GM08714 (cell line): Measurements from ENCODE around the gene A2ML1.
"Not testable (repeated sequence)": the region's sequence is repeated elsewhere in the genome, so short reads cannot be mapped to it uniquely, and the experiment has no call there.

Source experiments
- H3K4me3 ChIP-seq: fragments of 200-500 bp; sonication (Bioruptor generic); 2 replicates; pipeline ENCODE4 v1.5.1; 2014; ENCODE audit warnings: mild to moderate bottlenecking, low read length, inconsistent platforms
- ZNF274 ChIP-seq: IDR thresholded peaks from 2 replicates; pipeline ENCODE4 v1.6.1; 2012; ENCODE audit warnings: mild to moderate bottlenecking, low read depth, low read length

A2ML1 gene

DNA sequence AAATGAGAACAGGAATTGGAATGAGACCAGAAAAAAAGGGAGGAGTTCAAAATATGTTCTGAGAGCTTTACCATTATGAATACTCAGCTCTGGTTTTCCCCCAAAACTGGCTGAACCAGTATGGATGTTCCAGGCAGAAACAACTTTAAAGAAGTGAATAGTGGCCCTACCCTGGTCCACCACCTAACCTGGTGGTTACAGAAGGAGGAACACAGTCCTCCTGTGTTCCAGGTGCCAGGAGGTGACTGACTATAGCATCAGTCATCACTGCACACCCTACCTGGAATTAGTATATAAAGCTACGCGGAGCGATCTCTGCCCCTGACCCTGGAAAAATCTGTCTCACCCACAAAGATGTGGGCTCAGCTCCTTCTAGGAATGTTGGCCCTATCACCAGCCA is at the start of gene A2ML1:
Gene A2ML1 (plus strand): TSS at position 324 of the 400 bp plus-strand sequence. CDS start 31 bp downstream, at position 355.
- no peak for TF ChIP-seq ZNF274
- H3K4me3 ChIP-seq = no peak within 1 kb of the TSS

DNA sequence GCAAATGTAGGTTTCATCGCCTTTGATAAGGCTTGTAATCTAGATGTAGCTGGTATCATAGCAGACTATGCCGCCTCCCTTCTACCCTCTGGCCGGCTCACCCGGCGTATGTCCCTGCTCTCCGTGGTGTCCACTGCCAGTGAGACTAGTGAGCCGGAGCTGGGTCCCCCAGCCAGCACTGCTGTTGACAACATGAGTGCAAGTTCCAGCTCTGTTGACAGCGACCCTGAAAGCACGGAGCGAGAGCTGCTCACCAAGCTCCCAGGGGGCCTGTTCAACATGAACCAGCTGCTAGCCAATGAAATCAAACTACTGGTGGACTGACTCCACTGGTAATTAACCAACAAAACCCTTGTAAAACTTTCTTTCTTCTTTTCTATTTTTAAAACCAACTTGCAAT is 49.0 kb upstream of the A2ML1 start:
- H3K4me3 ChIP-seq = no peak overlapping the region
- no peak for TF ChIP-seq ZNF274

DNA sequence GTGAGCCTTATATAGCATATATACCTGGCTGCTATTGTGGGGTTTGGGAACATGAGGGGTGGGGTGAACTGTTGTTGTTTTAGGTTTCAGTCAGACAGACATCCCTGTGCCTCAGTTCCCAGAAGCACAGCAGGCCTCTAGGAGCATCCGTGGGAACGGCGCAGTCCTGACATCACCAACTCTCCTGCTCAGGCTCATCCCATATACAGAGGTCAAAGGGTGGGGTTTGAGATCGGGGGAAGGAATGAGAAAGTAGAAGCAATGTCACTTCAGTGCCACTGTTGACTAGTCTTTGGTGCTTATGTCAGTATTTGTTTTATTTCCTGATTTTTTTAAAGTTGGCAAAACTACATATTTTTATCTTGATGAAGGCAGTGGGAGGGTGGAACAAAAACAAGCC is 43.1 kb upstream of the A2ML1 start:
- no peak for TF ChIP-seq ZNF274
- no peak overlapping the region for H3K4me3 ChIP-seq

DNA sequence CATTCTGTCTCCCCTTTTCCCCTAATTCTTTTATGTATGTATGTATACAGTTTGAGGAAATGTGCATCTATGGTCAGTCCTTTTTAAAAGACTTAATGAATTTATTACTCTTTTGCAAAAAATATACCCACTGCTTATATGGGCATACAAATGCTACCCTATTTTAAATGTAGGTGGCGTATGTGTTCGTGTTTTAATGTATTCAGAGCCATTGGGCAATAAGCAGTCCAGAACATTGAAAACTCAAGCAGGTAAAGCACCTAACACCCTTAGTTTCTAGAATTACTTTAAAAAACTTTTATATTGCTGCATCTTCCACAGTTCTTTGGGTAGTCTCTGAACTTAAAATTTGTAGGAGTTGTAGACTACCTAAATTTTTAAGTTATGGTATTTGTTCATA is 42.6 kb upstream of the A2ML1 start:
- H3K4me3 ChIP-seq = no peak overlapping the region
- TF ChIP-seq ZNF274 = no peak

DNA sequence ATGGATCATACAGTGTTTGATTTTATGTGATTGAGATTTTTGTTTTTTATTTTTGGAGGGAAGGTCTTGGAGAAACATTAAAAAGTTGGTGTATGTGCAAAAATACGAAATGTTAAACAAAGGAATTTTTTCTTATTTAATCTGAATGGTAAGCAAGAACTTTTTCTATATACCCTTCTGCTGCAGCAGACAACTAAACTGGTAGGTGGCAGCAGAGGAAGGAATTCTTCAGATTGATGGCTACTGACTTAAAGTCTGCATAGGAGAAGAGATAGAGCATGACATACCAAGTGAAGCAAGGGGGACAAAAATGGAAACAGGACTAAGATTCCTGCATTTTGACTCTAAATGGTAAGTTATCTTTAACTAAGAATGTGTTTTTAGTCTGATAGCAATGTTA is 42.0 kb upstream of the A2ML1 start:
- TF ChIP-seq ZNF274 = no peak
- H3K4me3 ChIP-seq = no peak overlapping the region

DNA sequence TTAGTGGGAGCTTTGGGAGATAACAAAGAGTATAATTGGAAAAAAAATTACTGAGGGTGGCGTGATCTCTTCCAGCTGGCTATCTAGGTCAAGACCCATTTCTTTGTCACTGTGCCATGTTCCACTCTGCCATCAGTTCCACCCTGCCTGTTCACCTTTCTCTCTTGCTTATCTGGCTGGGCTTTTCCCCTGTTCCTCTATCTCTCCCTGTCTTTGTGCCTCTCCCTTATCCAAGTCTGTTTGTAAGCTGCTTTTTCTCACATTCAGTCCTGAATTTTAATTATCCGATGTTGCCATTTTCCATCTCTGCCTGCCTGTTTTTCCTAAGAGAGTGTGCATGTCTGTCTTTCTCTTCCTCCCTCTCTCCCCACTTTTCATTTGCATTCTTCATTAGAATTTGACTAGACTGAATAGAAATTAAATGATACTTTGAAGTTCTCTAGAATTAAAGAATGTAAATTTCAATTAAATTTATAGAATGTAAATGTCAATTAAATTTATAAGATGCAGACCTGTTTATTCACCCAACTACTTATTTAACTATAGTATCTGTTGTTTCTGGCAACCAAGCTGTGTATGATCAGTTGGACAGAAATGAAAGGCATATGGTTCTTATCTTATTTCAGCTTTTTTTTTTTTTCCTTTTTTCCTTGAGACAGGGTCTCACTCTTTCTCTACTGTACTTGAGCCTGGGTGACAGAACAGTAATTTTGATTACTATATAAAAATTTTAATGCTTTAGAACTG is 40.9 kb upstream of the A2ML1 start:
- TF ChIP-seq ZNF274 = no peak
- no peak overlapping the region for H3K4me3 ChIP-seq

DNA sequence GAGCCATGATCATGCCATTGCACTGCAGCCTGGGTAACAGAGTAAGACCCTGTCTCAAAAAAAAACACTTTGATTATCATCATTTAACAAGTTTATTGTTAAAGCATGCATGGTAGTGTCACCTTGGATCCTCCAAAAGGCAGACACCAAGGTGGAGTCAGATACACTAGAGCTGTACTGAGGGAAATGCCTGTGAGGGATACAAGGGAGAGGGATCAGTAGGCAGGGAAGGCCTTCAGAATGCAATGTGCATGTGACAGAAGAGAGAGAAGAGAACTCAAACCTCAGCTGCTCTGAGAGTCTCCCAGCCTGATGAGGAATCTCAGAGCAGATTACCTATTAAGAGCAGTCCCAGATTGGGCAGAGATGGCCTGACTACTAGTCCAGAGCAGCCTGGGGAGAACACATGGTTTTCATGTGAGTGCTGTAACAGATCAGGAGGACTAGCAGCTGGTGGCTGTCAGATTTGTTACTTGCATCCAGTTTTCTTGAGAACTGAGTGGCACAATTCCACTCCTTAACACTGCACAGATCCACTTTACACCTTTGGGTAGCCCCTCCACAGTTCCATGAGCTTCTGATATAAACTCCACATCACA is 38.0 kb upstream of the A2ML1 start:
- no peak for TF ChIP-seq ZNF274
- H3K4me3 ChIP-seq = no peak overlapping the region

DNA sequence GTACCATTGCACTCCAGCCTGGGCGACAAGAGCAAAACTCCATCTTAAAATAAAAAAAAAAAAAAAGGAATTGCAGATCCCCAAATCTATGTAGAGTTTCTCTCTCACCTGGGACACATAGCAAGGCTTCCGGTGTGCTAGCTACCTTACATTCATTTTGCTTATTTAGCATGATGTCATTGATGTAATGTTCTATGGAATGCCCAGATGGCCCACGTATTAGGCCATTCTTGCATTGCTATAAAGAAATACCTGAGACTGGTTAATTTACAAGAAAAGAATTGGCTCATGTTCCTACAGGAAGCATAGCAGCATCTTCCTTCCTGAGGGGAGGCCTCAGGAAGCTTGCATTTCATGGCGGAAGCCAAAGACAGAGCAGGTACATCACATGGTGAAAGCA is 36.9 kb upstream of the A2ML1 start:
- no peak overlapping the region for H3K4me3 ChIP-seq

DNA sequence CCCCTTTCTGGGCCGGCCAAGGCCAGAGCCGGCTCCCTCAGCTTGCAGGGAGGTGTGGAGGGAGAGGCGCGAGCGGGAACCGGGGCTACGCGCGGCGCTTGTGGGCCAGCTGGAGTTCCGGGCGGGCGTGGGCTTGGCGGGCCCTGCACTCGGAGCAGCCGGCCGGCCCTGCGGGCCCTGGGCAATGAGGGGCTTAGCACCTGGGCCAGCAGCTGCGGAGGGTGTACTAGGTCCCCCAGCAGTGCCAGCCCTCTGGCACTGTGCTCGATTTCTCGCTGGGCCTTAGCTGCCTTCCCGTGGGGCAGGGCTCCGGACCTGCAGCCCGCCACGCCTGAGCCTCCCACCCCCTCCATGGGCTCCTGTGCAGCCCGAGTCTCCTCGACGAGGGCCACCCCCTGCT is 35.2 kb upstream of the A2ML1 start:
- H3K4me3 ChIP-seq = not testable (repeated sequence)

More for the DNA sequence above, 36.9 kb upstream of the A2ML1 start:
- TF ChIP-seq ZNF274 = no peak

DNA sequence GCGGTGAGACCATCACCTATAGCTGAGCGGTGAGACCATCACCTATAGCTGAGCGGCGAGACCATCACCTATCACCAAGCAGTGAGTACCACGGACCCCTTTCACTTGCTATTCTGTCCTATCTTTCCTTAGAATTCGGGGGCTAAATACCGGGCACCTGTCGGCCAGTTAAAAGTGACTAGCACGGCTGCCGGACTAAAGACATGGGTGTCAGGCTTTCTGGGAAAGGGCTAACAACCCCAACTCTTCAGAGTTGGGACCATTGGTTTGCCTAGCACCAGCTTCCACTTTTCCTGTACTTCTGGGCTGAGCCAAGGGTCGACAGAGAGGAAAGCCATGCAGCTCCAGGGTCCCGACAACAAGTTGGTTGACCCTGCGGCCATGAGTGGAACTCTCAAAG is 33.7 kb upstream of the A2ML1 start:
- peak overlapping the region; percentile 58; the same call in 1 of the 2 replicates for H3K4me3 ChIP-seq

DNA sequence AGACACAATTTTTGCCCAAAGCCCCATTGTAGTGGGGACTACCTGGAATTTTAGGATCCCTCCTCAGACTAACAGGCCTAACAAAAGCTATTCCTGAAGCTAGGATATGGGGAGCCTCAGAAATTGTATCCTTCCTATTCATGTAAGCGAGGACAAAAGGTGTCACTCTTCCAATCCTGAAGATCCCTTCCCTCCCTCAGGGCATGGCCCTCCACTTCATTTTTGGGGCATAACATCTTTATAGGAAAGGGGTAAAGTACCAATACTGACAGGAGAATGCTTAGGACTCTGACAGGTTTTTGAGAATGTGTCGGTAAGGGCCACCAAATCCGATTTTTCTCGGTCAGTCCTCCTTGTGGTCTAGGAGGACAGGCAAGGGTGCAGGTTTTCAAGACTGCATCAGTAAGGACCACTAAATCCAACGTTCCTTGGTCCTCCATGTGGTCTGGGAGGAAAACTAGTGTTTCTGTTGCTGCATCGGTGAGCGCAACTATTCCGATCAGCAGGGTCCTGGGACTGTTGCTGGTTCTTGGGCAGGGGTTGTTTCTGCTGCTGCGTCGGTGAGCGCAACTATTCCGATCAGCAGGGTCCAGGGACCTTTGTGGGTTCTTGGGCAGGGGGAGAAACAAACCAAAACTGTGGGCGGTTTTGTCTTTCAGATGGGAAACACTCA is 32.9 kb upstream of the A2ML1 start:
- H3K4me3 ChIP-seq = not testable (repeated sequence)

DNA sequence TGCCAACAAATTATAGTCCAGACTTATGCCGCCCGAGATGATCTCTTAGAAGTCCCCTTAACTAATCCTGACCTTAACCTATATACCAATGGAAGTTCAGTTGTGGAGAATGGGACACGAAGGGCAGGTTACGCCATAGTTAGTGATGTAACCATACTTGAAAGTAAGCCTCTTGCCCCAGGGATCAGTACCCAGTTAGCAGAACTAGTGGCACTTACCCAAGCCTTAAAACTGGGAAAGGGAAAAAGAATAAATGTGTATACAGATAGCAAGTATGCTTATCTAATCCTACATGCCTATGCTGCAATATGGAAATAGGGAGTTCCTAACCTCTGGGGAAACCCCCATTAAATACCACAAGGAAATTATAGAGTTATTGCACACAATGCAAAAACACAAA is 29.2 kb upstream of the A2ML1 start:
- H3K4me3 ChIP-seq = not testable (repeated sequence)

DNA sequence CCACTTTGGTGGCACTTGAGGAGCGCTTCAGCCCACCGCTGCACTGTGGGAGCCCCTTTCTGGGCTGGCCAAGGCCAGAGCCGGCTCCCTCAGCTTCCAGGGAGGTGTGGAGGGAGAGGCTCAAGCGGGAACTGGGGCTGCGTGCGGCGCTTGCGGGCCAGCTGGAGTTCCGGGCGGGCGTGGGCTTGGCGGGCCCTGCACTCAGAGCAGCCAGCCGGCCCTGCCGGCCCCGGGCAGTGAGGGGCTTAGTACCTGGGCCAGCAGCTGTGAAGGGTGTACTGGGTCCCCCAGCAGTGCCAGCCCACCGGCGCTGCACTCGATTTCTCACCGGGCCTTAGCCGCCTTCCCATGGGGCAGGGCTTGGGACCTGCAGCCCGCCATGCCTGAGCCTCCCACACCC is 27.8 kb upstream of the A2ML1 start:
- not testable (repeated sequence) for H3K4me3 ChIP-seq

DNA sequence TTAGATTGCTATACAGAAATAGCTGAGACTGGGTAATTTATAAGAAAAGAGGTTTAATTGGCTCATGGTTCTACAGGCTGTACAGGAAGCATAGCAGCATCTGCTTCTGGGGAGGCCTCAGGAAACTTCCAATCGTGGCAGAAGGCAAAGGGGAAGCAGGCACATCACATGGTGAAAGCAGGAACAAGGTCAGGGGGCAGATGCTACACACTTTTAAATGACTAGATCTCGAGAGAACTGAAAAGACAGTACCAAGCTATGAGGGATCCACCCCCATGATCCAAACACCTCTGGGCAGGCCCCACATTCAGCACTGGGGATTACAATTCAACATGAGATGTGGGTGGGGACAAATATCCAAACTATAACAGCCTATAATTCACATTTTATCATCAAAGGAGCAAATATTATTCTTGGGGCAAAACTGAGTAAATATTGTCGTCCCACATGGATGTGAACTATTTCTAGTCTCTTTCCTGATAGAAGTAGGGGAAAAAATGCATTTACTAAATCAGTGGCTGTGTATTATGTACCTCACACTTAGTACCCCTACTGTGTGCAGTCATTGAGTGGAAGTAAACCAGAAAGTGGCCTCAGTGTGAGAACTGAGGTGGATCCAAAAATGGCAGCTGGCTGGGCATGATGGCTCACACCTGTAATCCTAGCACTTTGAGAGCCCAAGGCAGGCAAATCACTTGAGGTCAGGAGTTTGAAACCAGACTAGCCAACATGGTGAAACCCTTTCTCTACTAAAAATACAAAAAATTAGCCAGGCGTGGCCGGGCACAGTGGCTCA is 25.4 kb upstream of the A2ML1 start:
- no peak overlapping the region for H3K4me3 ChIP-seq
- no peak for TF ChIP-seq ZNF274

DNA sequence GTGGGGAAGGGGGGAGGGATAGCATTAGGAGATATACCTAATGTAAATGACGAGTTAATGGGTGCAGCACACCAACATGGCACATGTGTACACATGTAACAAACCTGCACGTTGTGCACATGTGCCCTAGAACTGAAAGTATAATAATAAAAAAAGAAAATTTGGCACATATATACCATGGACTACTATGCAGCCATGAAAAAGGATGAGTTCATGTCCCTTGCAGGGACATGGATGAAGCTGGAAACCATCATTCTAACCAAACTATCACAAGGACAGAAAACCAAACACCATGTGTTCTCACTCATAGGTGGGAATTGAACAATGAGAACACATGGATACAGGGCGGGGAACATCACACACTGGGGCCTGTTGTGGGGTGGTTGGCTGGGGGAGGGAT is 21.2 kb upstream of the A2ML1 start:
- not testable (repeated sequence) for H3K4me3 ChIP-seq

DNA sequence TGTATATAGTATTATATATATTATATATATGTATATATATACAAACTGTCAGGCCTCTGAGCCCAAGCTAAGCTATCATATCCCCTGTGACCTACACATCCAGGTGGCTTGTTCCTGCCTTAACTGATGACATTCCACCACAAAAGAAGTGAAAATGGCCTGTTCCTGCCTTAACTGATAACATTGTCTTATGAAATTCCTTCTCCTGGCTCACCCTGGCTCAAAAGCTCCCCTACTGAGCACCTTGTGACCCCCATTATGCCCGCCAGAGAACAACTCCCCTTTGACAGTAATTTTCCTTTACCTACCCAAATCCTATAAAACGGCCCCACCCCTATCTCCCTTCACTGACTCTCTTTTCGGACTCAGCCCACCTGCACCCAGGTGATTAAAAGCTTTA is 17.6 kb upstream of the A2ML1 start:
- H3K4me3 ChIP-seq = not testable (repeated sequence)

DNA sequence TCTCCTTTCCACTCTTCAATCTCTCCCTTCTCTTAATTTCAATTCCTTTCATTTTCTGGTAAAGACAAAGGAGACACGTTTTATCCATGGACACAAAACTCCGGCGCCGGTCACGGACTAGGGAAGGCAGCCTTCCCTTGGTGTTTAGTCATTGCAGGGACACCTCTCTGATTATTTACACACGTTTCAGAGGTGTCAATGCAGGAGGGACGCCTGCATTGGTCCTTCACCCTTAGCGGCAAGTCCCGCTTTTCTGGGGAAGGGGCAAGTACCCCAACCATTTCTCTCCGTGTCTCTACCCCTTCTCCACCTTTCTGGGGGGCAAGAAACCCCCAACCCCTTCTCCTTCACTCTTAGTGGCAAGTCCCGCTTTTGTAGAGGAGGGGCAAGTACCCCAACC is 16.9 kb upstream of the A2ML1 start:
- H3K4me3 ChIP-seq = not testable (repeated sequence)

DNA sequence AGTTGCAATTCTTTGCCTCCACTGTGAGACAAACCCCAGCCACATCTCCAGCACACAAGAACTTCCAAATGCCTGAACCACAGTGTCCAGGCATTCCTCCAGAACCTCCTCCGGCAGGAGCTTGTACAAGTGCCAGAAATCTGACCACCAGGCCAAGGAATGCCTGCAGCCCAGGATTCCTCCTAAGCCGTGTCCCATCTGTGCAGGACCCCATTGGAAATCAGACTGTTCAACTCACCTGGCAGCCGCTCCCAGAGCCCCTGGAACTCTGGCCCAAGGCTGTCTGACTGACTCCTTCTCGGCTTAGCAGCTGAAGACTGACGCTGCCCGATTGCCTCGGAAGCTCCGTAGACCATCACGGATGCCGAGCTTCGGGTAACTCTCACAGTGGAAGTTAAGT is 15.3 kb upstream of the A2ML1 start:
- H3K4me3 ChIP-seq = not testable (repeated sequence)

DNA sequence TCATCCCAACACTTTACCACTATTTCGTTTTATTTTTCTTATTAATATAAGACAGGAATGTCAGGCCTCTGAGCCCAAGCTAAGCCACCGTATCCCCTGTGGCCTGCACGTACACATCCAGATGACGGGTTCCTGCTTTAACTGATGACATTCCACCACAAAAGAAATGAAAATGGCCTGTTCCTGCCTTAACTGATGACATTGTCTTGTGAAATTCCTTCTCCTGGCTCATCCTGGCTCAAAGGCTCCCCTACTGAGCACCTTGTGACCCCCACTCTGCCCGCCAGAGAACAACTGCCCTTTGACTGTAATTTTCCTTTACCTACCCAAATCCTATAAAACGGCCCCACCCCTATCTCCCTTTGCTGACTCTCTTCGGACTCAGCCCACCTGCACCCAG is 12.3 kb upstream of the A2ML1 start:
- H3K4me3 ChIP-seq = not testable (repeated sequence)
